BE2C (cell line): Measurements from ENCODE around the gene RIC3.

Source experiments
- DNase-seq: peaks from one replicate; pipeline ENCODE4 v3.0.0-alpha.2; 2020
- H3K27me3 ChIP-seq: fragments of 250-450 bp; sonication (Bioruptor Pico); 2 replicates; pipeline ENCODE4 v1.5.1; 2020; ENCODE audit warnings: mild to moderate bottlenecking
- H3K36me3 ChIP-seq: fragments of 250-450 bp; sonication (Bioruptor Pico); 2 replicates; pipeline ENCODE4 v1.5.1; 2020; ENCODE audit warnings: mild to moderate bottlenecking
- H3K4me1 ChIP-seq: fragments of 250-450 bp; sonication (Bioruptor Pico); 2 replicates; pipeline ENCODE4 v1.5.1; 2020
- H3K4me3 ChIP-seq: 2 replicates; pipeline ENCODE4 v1.5.1; 2011; ENCODE audit warnings: low read depth, low read length
- H3K9me3 ChIP-seq: fragments of 250-450 bp; sonication (Bioruptor Pico); 2 replicates; pipeline ENCODE4 v1.5.1; 2020
- TF ChIP-seq, protein P1 (sequence below): IDR thresholded peaks from 2 replicates; pipeline ENCODE4 v1.5.1; 2012; ENCODE audit warnings: mild to moderate bottlenecking, low read depth, low read length

Gene RIC3

DNA sequence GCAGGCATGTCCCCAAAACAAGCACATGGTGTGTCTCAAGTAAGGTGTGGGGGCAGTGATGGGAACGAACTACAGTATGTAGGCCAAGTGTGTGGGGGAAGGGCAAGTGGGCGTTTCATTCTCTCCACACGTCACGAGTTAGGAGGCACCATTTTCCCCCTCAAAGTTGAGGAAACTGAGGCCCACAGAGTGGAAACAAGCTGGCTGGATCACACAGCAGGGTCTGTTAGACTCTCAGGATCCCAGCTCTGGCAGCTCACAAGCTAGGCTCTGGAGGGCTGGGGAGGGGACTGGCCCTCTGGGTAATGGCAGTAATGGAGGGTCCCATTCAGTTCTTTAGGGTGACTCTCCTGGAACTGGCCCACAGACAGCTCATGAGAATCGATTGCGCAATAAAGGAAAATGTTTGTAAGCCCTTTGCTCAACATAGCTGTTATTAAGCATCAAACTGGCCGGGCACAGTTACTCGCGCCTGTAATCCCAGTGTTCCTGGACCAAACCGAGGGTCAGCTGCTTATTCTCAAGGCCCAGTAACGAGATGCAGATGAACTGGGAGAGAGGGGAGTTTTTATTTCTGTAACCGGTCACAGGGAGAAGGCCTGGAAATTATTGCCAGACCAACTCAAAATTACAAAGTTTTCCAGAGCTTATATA lies 111.9 kb downstream of the RIC3 start:
- Histone ChIP-seq H3K9me3 (no peaks in the 10 kb centered on the region), H3K4me3 (no peak overlapping the region), H3K4me1 (no peaks in the 10 kb centered on the region; the same call in 1 of the 2 replicates), H3K27me3 (no peaks in the 10 kb centered on the region), H3K36me3 (no peaks in the 10 kb centered on the region)
- TF ChIP-seq, protein P1, sequence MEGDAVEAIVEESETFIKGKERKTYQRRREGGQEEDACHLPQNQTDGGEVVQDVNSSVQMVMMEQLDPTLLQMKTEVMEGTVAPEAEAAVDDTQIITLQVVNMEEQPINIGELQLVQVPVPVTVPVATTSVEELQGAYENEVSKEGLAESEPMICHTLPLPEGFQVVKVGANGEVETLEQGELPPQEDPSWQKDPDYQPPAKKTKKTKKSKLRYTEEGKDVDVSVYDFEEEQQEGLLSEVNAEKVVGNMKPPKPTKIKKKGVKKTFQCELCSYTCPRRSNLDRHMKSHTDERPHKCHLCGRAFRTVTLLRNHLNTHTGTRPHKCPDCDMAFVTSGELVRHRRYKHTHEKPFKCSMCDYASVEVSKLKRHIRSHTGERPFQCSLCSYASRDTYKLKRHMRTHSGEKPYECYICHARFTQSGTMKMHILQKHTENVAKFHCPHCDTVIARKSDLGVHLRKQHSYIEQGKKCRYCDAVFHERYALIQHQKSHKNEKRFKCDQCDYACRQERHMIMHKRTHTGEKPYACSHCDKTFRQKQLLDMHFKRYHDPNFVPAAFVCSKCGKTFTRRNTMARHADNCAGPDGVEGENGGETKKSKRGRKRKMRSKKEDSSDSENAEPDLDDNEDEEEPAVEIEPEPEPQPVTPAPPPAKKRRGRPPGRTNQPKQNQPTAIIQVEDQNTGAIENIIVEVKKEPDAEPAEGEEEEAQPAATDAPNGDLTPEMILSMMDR = no peak
- DNase-seq = no peak
